HG03520 (cell line): ENCODE measurements around the gene TPM1.
"Not testable (repeated sequence)": the region's sequence is repeated elsewhere in the genome, so short reads cannot be mapped to it uniquely, and the experiment has no call there.

Experiments used
- ATAC-seq: cut with Tn5 transposase; IDR thresholded peaks from one replicate; pipeline ENCODE4 v1.9.1; 2021; ENCODE audit warnings: mild to moderate bottlenecking, moderate library complexity; ENCODE audit not compliant: unreplicated experiment

The TPM1 gene

DNA sequence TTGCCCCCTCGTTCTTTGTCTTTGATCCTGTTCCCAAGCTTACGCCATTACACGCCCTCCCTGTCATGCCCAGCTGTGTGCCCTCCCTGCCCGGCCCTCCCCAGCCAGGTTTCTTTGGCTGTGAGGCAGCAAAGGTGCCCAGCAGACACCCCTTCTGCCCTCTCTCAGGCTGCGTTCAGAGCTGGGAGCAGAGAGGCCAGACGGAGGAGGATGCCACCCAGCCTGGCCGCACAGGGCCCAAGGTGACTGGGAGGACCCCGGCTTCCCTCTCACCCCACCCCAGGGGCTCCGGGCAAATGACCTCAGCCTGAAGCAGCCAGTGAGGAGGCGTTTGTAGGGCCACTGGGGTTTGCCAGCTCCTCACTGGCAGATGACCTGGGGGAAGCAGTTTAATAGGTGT, 48.3 kb downstream of the TPM1 start:
- ATAC-seq = no peak

DNA sequence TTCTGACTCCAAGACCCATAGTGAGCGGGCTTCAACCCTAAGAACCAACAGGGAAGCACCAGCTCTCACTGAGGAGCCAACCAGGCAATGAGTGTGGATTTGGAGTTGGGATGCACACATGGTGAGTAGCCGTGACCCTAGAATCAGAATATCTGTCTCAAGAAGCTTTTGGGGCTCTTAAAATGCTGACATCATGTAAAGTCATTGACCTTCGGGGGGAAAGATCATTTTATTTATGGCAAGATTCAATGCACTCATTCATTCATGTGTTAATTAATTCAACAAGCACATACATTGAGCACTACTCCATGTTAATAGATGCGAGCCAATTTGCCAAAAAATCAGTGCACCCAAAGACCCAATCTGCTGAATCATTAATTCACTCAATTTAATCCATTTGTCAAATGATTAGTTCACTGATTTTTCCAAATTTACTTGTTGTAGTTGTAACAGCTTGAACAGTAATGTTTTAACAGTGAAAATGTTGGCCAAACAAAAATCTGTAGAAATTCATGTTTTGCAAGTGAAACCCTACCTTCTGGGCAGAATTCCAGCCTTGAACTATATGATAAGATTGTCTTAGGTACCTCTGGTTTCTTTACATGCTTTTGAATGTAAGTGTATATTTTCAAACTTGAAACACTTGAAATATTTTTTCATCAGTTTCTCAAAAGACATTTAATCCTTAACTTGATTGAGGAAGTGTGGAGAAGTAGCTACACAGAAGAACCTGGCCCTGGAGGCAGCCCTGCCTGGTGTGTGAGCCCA, 49.3 kb downstream of the TPM1 start:
- no peak for ATAC-seq

DNA sequence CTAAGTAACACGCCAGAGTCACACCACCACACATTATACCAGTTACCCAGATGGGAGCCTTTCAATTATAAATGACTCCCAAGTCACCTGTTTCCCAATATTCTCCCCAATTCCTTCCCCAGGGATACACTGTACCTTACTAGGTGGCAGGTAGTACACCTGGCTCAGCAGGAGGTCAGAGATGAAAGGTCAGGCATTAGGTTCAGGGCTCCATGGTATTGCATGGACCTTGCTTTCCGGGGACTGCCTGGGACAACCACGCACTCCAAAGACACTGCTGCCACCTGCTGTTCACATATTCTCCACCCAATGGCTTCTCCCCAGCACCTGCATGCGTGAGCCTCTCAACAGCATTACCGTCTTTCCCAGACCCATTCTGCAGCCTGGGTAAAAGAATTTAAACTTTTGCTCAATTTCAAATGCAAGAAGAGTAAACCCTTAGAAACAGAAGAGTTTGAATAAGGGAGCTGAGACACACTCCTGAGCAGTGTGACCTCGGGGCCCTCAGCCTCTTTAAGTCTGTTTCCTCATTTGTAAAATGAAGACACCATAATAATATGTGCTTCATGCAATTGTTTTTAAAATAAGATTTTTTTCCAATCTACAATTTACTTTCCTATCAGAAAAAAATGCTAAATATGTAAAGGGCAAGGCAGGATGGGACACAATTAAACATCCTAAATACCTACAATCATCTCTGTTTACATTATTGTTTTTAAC, 51.1 kb downstream of the TPM1 start:
- no peak for ATAC-seq

DNA sequence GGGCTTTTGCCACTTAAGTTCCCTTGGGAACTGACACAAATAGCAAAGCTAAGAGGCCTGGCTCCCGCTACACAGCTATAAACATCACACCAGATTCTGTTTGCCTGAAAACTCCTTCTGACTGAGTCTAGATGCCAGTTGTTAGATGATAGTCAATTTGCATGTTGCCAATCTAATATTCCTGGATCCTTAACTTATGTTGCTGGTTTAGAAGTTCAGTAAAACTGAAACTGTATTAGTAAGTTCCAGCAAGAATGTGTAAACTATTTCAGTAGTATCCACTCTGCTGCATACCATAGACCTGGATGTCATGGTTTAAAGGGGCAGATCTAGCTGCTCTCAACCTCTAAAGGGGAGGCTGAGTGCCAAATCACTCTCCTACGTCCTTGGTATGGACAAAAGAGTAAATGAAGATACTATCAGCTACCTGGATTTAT, 52.0 kb downstream of the TPM1 start:
- ATAC-seq = no peak

DNA sequence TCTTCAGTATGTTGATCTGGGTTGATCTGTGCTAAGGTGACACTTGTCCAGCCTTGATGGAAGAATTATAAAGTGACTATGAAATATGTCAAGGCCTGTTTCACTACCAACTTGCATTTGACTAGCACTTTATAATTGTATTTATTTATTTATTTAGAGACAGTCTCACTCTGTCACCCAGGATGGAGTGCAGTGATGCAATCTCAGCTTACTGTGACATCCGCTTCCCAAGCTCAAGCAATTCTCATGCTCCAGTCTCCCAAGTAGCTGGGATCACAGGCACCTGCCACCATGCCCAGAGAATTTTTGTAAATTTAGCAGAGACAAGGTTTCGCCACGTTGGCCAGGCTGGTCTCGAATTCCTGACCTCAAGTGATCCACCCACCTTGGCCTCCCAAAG, 53.6 kb downstream of the TPM1 start:
- ATAC-seq = no peak

DNA sequence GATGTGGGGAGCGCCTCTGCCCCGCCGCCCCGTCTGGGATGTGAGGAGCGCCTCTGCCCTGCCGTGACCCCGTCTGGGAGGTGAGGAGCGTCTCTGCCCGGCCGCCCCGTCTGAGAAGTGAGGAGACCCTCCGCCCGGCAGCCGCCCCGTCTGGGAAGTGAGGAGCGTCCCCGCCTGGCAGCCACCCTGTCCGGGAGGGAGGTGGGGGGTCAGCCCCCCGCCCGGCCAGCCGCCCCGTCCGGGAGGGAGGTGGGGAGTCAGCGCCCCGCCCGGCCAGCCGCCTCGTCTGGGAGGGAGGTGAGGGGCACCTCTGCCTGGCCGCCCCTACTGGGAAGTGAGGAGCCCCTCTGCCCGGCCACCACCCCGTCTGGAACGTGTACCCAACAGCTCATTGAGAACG, 56.4 kb downstream of the TPM1 start:
- ATAC-seq = not testable (repeated sequence)

DNA sequence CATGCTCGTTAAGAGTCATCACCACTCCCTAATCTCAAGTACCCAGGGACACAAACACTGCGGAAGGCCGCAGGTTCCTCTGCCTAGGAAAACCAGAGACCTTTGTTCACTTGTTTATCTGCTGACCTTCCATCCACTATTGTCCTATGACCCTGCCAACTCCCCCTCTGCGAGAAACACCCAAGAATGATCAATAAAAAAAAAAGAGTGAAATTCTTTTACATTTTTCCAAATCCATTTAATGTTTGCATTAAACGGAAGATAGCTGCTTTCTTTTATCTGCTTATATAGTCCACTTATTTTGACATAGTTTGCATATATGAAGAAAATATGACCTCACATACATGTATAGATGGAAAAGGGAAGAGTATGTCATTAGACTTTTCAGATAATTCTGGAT, 57.0 kb downstream of the TPM1 start:
- ATAC-seq = not testable (repeated sequence)

DNA sequence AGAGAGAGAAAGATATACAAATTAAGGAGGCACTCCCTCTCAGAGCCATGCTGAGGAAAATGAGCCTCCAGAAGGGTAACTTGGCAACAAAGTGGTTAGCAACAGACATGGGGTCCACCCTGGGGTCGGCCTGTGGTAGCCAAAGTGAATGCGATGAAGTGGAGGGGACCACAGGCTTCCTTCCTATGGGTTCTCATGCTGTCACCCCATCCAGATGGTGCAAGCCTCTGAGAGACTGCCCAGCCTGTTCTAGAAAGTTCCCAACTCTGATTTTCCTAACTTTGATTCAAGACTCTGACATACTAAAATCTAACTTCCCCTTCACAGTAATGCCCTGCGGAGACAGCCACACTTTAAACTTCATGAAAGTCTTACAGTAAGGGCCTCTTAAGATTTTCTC, 60.9 kb downstream of the TPM1 start:
- ATAC-seq = no peak

DNA sequence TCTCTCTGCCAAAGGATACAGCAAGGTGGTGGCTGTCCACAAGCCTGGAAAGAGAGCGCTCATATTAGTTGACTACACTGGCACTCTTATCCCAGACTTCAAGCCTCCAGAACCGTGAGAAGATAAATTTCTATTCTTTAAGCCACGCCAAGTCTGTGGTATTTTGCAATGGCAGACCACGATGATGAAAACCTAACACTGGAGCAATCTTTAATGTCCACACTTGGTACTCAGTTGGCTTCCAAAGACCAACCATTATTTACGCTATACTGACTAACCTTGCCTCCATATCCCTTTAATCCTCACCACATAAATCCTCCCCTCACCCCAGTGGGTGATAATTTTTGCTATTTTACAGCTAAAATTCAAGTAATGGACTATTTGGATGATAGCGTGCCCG, 62.2 kb downstream of the TPM1 start:
- no peak for ATAC-seq

DNA sequence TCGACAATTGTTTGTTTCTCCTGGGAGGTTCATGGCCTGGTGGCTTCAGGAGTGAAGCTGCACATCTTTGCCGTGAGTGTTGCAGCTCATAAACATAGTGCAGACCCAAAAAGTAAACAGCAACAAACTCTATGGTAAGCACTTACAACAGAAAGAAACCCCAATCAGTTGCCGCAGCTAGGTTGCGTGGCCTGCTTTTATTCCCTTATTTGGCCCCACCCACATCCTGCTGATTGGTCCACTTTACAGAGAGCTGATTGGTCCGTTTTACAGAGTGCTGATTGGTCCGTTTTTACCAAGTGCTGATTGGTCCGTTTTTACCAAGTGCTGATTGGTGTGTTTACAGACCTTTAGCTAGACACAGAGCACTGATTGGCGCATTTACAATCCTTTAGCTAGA, 62.8 kb downstream of the TPM1 start:
- ATAC-seq = not testable (repeated sequence)

DNA sequence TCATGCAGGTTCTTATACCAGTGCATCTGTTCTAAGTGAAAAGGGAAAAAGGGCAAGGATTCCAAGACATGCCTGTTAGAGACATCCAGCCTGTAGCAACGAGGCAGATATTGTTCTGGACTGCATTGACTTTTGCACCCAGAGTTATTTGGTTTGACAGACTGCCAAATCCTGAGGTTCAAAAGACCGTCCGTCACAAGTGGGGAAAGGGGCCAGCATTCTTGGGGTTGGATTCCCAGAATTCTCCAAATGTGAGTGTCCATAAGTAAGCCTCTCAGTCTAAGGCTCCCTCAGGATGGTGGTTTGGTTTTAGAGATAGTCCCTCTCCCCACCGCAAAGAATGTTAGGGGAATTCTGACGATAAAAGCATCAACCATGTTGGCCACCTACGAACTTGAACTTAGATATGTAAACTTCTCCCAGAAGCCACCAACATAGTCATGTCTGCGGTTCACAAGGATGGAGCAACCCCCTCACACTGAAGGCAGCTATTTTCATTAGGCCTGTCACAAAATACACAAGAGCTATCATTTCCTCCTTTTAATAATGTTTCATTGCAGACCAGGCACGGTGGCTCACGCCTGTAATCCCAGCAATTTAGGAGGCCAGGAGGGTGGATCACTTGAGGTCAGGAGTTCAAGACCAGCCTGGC, 65.5 kb downstream of the TPM1 start:
- ATAC-seq = no peak

DNA sequence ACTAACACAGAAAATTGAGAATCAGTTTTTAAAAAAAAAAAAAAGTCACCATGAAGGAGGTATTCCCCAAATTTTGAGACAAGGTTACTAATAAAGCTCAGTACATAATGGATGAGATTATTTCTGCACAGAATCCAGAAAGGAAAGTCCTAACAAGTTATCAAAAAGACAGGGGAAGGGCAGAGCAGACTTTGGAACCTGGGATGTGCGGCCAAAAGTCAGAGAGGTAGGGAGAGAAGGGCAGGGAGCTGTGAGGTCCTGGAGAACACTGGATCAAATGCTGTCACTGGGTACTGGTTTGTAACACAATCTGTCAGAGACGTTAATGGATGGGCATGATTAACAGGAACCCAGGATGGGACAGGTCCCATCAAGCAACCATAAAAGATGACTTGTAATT, 67.0 kb downstream of the TPM1 start:
- no peak for ATAC-seq

DNA sequence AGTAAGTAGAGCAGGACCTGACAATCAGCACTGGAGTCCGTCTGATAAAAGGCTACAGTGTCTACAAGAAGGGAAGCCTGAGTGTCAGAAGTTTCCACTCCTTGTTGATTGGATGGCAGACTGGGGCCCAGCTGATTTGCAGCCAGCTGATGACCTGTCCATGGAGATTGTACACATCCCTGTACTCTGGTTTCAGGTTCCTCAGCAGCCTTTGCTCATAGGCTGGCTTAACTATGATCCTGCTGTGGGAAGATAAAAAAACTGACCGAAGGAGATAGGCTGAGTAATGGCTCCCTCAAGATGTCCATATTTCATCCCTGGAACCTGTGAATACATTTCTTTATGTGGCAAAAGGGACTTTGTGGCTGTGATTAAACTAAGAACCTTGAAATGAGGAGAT, 67.4 kb downstream of the TPM1 start:
- no peak for ATAC-seq

DNA sequence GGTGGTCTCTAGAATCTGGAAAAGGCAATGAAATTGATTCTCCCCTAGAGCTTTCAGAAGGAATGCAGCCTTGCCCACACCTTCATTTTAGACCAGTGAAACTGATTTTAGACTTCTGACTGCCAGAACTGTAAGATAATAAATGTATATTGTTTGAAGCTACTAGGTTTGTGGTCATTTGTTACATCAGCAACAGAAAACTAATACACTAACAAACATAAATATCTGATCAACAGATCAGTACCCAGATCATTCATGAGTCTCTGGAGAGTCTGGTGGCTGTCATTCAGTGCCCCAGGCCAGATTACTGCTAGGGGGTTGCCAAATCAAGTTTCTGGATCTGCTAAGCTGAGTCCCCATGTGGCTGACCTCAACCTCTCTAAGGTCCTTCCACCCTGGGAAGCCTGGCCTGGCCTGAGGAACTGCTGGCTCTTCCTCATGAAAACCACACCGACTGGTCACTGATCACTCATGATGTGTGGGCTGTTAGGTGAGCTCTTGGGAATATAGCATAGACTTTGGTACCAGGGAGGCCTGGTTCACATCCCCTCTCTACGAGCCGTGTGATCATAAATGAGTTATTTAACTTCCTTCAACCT, 68.0 kb downstream of the TPM1 start:
- no peak for ATAC-seq

DNA sequence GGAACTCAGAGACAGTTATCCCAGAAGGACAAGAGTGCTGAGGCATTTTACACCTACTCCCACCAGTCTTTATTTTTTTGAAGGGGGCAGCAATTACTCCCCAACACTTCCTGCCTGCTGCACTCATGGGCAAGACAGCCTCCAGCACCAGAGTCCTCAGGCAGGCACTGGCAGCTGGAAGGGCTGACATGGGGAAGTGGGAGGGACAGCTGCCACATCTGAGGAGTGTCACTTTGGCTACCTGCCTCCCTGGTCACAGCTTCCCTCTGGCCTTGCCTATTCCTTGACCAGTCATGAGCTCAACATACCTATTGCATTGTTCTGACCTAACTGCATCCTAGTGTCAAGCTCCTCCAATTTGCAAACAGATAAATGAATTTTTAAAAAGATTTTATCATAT, 68.9 kb downstream of the TPM1 start:
- no peak for ATAC-seq

DNA sequence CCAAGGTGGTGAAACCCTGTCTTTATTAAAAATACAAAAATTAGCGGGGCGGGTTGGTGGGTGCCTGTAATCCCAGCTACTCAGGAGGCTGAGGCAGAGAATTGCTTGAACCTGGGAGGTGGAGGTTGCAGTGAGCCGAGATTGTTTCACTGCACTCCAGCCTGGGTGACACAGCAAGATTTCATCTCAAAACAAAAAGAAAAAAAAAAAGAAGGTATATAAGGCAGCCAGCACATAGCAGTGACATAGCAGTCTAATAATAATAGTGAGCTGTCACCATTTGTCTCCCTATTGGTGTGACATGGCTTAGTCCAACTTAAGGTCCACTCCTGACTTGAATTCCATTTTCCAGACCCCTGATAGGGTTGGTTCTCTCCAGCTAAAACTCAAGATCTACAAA, 70.3 kb downstream of the TPM1 start:
- no peak for ATAC-seq

DNA sequence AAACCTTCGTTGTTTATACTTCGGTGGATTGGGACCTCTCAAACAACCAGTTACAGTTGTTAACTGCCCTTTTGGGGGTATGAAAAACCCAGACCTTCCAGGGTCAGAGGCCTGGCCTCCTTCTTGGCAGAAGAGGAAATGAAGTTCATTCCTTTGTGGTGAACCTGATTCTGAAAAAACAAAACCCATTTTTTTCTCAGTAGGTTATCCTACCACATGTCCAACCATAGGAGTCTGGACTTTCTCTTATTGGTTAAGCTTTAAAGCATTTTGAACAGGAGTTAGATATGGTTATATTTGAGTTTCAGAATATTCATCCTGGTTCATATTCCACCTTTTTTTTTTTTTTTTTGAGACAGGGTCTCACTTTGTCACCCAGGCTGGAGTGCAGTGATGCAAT, 71.9 kb downstream of the TPM1 start:
- ATAC-seq = no peak
